OCI-LY3 (cell line): ENCODE measurements around the gene MMD.
"Not testable (repeated sequence)": the region's sequence is repeated elsewhere in the genome, so short reads cannot be mapped to it uniquely, and the experiment has no call there.

Experiments used
- H2AFZ ChIP-seq: fragments of 200-600, 300-600 bp; shearing (Covaris generic); 2 replicates; pipeline ENCODE4 v1.6.0; 2014; ENCODE audit warnings: antibody characterized with exemption, low read depth, low read length
- H3K27ac ChIP-seq: fragments of 200-600, 300-600 bp; sonication (generic); 2 replicates; pipeline ENCODE4 v1.5.1; 2014; ENCODE audit warnings: mild to moderate bottlenecking, low read length, moderate library complexity, mixed read lengths
- H3K27me3 ChIP-seq: fragments of 200-600, 300-600 bp; sonication (generic); 2 replicates; pipeline ENCODE4 v1.6.1; 2014; ENCODE audit warnings: low read depth, low read length, mixed read lengths
- H3K36me3 ChIP-seq: fragments of 200-600, 300-600 bp; sonication (generic); replicated peaks from 2 replicates; pipeline ENCODE3; 2014; ENCODE audit warnings: low read depth, low read length, mixed read lengths
- H3K4me1 ChIP-seq: fragments of 300-600, 200-600 bp; sonication (generic); 2 replicates; pipeline ENCODE4 v1.6.1; 2014; ENCODE audit warnings: low read length, mixed read lengths
- H3K4me2 ChIP-seq: fragments of 200-600, 300-600 bp; sonication (generic); 2 replicates; pipeline ENCODE4 v1.6.1; 2014; ENCODE audit warnings: low read length, mixed read lengths
- H3K4me3 ChIP-seq: fragments of 300-600, 200-600 bp; sonication (generic); 2 replicates; pipeline ENCODE4 v1.5.1; 2014; ENCODE audit warnings: antibody characterized with exemption, mild to moderate bottlenecking, low read length, moderate library complexity
- H3K79me2 ChIP-seq: fragments of 300-600, 200-600 bp; shearing (Covaris generic); 2 replicates; pipeline ENCODE4 v1.6.1; 2014; ENCODE audit warnings: mild to moderate bottlenecking, low read length, mixed read lengths
- H3K9ac ChIP-seq: fragments of 300-600, 200-600 bp; shearing (Covaris generic); 2 replicates; pipeline ENCODE4 v1.6.0; 2014; ENCODE audit warnings: mild to moderate bottlenecking, low read length, moderate library complexity
- H3K9me3 ChIP-seq: fragments of 200-600, 300-600 bp; shearing (Covaris generic); 2 replicates; pipeline ENCODE4 v1.6.1; 2014; ENCODE audit warnings: low read length, mixed read lengths; ENCODE audit not compliant: insufficient read depth
- H4K20me1 ChIP-seq: fragments of 200-600, 300-600 bp; sonication (generic); 2 replicates; pipeline ENCODE4 v1.6.1; 2016; ENCODE audit warnings: low read length, mixed read lengths; ENCODE audit not compliant: insufficient read depth
- CTCF ChIP-seq: fragments of 200-600, 300-600 bp; sonication (generic); IDR thresholded peaks from 2 replicates; pipeline ENCODE4 v1.5.1; 2014; ENCODE audit warnings: antibody characterized with exemption, low read length, low read depth
- EZH2phosphoT487 ChIP-seq: fragments of 200-600 bp; shearing (Covaris generic); IDR thresholded peaks from 2 replicates; pipeline ENCODE4 v1.6.1; 2018; ENCODE audit warnings: antibody characterized with exemption, mixed run types, low read depth

Gene MMD

GRCh38 chr17:55423535-55423934 is 1.9 kb upstream of the MMD start:
- Histone ChIP-seq H3K27ac (no peak overlapping the region), H3K4me3 (peak overlapping the region; percentile 34; the same call in 1 of the 2 replicates), H3K27me3 (0 out of 2 replicates have a peak, but pooled peaks cover 6% of the 10 kb centered on the region), H3K9ac (no peak overlapping the region), H3K4me1 (peaks cover 62% of the 10 kb centered on the region), H2AFZ (peak overlapping the region; percentile 67; the same call in 1 of the 2 replicates), H3K79me2 (peaks cover 31% of the 10 kb centered on the region), H3K36me3 (peaks cover 12% of the 10 kb centered on the region), H4K20me1 (peaks cover 14% of the 10 kb centered on the region), H3K4me2 (peak overlapping the region; percentile 53), H3K9me3 (no peaks in the 10 kb centered on the region)
- TF ChIP-seq EZH2phosphoT487, result no peak
- no peak for TF ChIP-seq CTCF

- Histone ChIP-seq H3K79me2 (peaks cover 38% of the 10 kb centered on the region), H3K4me2 (peak overlapping the region; percentile 53), H2AFZ (0 out of 2 replicates have a peak overlapping the region, but pooled peaks have one; percentile 67), H4K20me1 (peaks cover 21% of the 10 kb centered on the region), H3K4me1 (peaks cover 62% of the 10 kb centered on the region), H3K4me3 (peak overlapping the region; percentile 34; the same call in 1 of the 2 replicates), H3K36me3 (peaks cover 20% of the 10 kb centered on the region)
- H3K27ac ChIP-seq, H3K9ac ChIP-seq, H3K27me3 ChIP-seq, H3K9me3 ChIP-seq: not testable (repeated sequence)
Measured at GRCh38 chr17:55422828-55423164, 1.2 kb upstream of the MMD start.

GRCh38 chr17:55420776-55421178 is 858 bp downstream of the MMD start:
- Histone ChIP-seq H3K79me2 (peaks cover 59% of the 10 kb centered on the region), H3K4me1 (peaks cover 52% of the 10 kb centered on the region), H3K27me3 (0 out of 2 replicates have a peak, but pooled peaks cover 6% of the 10 kb centered on the region), H3K4me2 (peak overlapping the region; percentile 85), H4K20me1 (peaks cover 38% of the 10 kb centered on the region), H3K9ac (peak overlapping the region; percentile 97), H3K27ac (peak overlapping the region; percentile 87), H2AFZ (no peak overlapping the region), H3K4me3 (peak overlapping the region; percentile 93), H3K9me3 (no peaks in the 10 kb centered on the region), H3K36me3 (peaks cover 29% of the 10 kb centered on the region)
- TF ChIP-seq CTCF, result peak; percentile 16; the same call in 1 of the 2 replicates
- TF ChIP-seq EZH2phosphoT487, result no peak

GRCh38 chr17:55420067-55420775 is 1.4 kb downstream of the MMD start:
- Histone ChIP-seq H3K9me3 (no peaks in the 10 kb centered on the region), H3K36me3 (peaks cover 30% of the 10 kb centered on the region), H3K27ac (peak overlapping the region; percentile 87), H3K4me1 (peaks cover 47% of the 10 kb centered on the region), H4K20me1 (peaks cover 43% of the 10 kb centered on the region), H3K9ac (peak overlapping the region; percentile 97), H3K4me2 (peak overlapping the region; percentile 85), H3K4me3 (peak overlapping the region; percentile 93), H2AFZ (no peak overlapping the region), H3K27me3 (0 out of 2 replicates have a peak, but pooled peaks cover under 1% of the 10 kb centered on the region), H3K79me2 (peaks cover 64% of the 10 kb centered on the region)
- TF ChIP-seq EZH2phosphoT487, result no peak
